H1 (cell line): Measurements from ENCODE around the gene OR11L1. TPM values are rescaled to one million over a fixed set of nuclear protein-coding genes. Genes with fewer than 3 reads are reported as not detected.

Source experiments
- CTCF ChIA-PET: fragments of 300-600 bp; sonication (Branson Sonifier 250); formaldehyde crosslinking; loops from one replicate; lab custom pipeline; 2021; ENCODE audit not compliant: partially characterized antibody; lab: Charles Lee
- POLR2A ChIA-PET: fragments of 300-600 bp; sonication (Branson Sonifier 250); formaldehyde crosslinking; loops from one replicate; lab custom pipeline; 2021; ENCODE audit warnings: inconsistent platforms; ENCODE audit not compliant: partially characterized antibody; lab: Charles Lee
- DNase-seq, 2 experiments: peaks; one replicate each; pipeline versions ENCODE4 v3.0.0 to v3.0.0-alpha.2; 2010 to 2022; ENCODE audit warnings: low spot score in 2 of 2, low read depth in 1 of 2, mixed read lengths in 1 of 2
- FAIRE-seq: peaks from 2 replicates; lab custom pipeline; 2011; peaks lifted over from hg19 to GRCh38; lab: Jason Lieb, UNC
- H2AFZ ChIP-seq: 2 replicates; pipeline ENCODE4 v1.8.1; 2012; ENCODE audit warnings: low read length, inconsistent platforms
- H2AK5ac ChIP-seq: 2 replicates; pipeline ENCODE4 v1.6.1; 2013; ENCODE audit warnings: low read depth, low read length
- H2BK120ac ChIP-seq: replicated peaks from 2 replicates; pipeline ENCODE3; 2013; ENCODE audit warnings: low read depth, low read length, inconsistent platforms
- H2BK12ac ChIP-seq: 2 replicates; pipeline ENCODE4 v1.6.1; 2013; ENCODE audit warnings: low read depth, low read length
- H2BK15ac ChIP-seq: 2 replicates; pipeline ENCODE4 v1.6.1; 2013; ENCODE audit warnings: low read length
- H2BK20ac ChIP-seq: 2 replicates; pipeline ENCODE4 v1.6.1; 2013; ENCODE audit warnings: low read length
- H2BK5ac ChIP-seq: 2 replicates; pipeline ENCODE4 v1.6.1; 2013; ENCODE audit warnings: low read depth, low read length
- H3K14ac ChIP-seq: 2 replicates; pipeline ENCODE4 v1.6.1; 2013; ENCODE audit warnings: inconsistent platforms; ENCODE audit not compliant: insufficient read length
- H3K18ac ChIP-seq: 2 replicates; pipeline ENCODE4 v1.6.1; 2013; ENCODE audit warnings: low read length; ENCODE audit errors: extremely low read depth
- H3K23ac ChIP-seq: 2 replicates; pipeline ENCODE4 v1.6.1; 2013; ENCODE audit warnings: inconsistent platforms; ENCODE audit not compliant: insufficient read length
- H3K23me2 ChIP-seq: 2 replicates; pipeline ENCODE4 v1.6.1; 2013; ENCODE audit warnings: low read depth, low read length
- H3K27ac ChIP-seq: 2 replicates; pipeline ENCODE4 v1.6.1; 2011; ENCODE audit warnings: low read depth, low read length, inconsistent platforms
- H3K27me3 ChIP-seq, 4 experiments: replicated peaks in 1 of 4; 1 replicate in 1 of 4; 2 replicates in 3 of 4; pipeline versions ENCODE4 v1.6.1 to v1.8.1; 2011 to 2013; ENCODE audit warnings: low read length in 3 of 4, mild to moderate bottlenecking in 3 of 4, inconsistent platforms in 2 of 4, mixed read lengths in 2 of 4, moderate library complexity in 1 of 4; ENCODE audit not compliant: control insufficient read depth in 3 of 4, insufficient read depth in 3 of 4; ENCODE audit errors: extremely low read depth in 1 of 4
- H3K36me3 ChIP-seq, 4 experiments: 2 replicates each; pipeline versions ENCODE4 v1.6.1 to v1.8.1; 2011 to 2013; ENCODE audit warnings: mild to moderate bottlenecking in 4 of 4, low read length in 3 of 4, moderate library complexity in 2 of 4, control low read depth in 1 of 4, inconsistent platforms in 1 of 4; ENCODE audit not compliant: insufficient read depth in 4 of 4, control insufficient read depth in 2 of 4
- H3K4ac ChIP-seq: replicated peaks from 2 replicates; pipeline ENCODE3; 2013; ENCODE audit warnings: low read length, low read depth, mixed read lengths, inconsistent platforms; ENCODE audit not compliant: insufficient read length
- H3K4me1 ChIP-seq, 4 experiments: replicated peaks in 1 of 4; 1 replicate in 1 of 4; 2 replicates in 3 of 4; pipeline versions ENCODE4 v1.6.1 to v1.8.1; 2011 to 2013; ENCODE audit warnings: low read length in 3 of 4, inconsistent platforms in 2 of 4, mixed read lengths in 1 of 4; ENCODE audit not compliant: insufficient read depth in 4 of 4, control insufficient read depth in 3 of 4
- H3K4me2 ChIP-seq, 2 experiments: 2 replicates each; pipeline versions ENCODE4 v1.6.1 to v1.8.1; 2011 to 2013; ENCODE audit warnings: low read depth in 2 of 2, low read length in 2 of 2, control low read depth in 1 of 2, inconsistent platforms in 1 of 2, mild to moderate bottlenecking in 1 of 2; ENCODE audit not compliant: insufficient read depth in 1 of 2
- H3K4me3 ChIP-seq, 4 experiments: fragments of 200-600, 300-600 bp in 1 of 4; sonication (generic), shearing (Covaris generic), sonication (Bioruptor Twin) in 1 of 4; 2 replicates each; pipeline versions ENCODE4 v1.5.1 to v1.8.1; 2011 to 2016; ENCODE audit warnings: low read length in 4 of 4, low read depth in 3 of 4, control low read depth in 2 of 4, inconsistent platforms in 2 of 4, mild to moderate bottlenecking in 2 of 4, mixed read lengths in 1 of 4, moderate library complexity in 1 of 4; ENCODE audit not compliant: insufficient read depth in 2 of 4; ENCODE audit errors: extremely low read depth in 1 of 4
- H3K56ac ChIP-seq: replicated peaks from 2 replicates; pipeline ENCODE3; 2013; ENCODE audit warnings: low read depth, mild to moderate bottlenecking, mixed read lengths, low read length, inconsistent platforms; ENCODE audit not compliant: insufficient read length
- H3K79me1 ChIP-seq: 2 replicates; pipeline ENCODE4 v1.6.1; 2013; ENCODE audit warnings: low read depth, low read length, control low read depth
- H3K79me2 ChIP-seq, 2 experiments: 2 replicates each; pipeline versions ENCODE4 v1.6.1 to v1.8.1; 2012 to 2013; ENCODE audit warnings: low read length in 2 of 2, mild to moderate bottlenecking in 2 of 2, inconsistent platforms in 1 of 2; ENCODE audit not compliant: insufficient read depth in 2 of 2, control insufficient read depth in 1 of 2
- H3K9ac ChIP-seq, 4 experiments: replicated peaks in 1 of 4; 1 replicate in 1 of 4; 2 replicates in 3 of 4; pipeline versions ENCODE4 v1.6.1 to v1.8.1; 2011 to 2013; ENCODE audit warnings: low read depth in 3 of 4, low read length in 3 of 4, control low read depth in 2 of 4, mild to moderate bottlenecking in 2 of 4, moderate library complexity in 2 of 4, inconsistent platforms in 1 of 4; ENCODE audit errors: extremely low read depth in 1 of 4
- H3K9me3 ChIP-seq, 2 experiments: 2 replicates each; pipeline versions ENCODE4 v1.6.1 to v1.8.1; 2012 to 2013; ENCODE audit warnings: mild to moderate bottlenecking in 2 of 2, moderate library complexity in 2 of 2, control low read depth in 1 of 2, inconsistent platforms in 1 of 2, low read depth in 1 of 2, low read length in 1 of 2, mixed read lengths in 1 of 2; ENCODE audit not compliant: insufficient read depth in 2 of 2
- H4K20me1 ChIP-seq, 2 experiments: replicated peaks in 1 of 2; 2 replicates each; pipeline versions ENCODE3 to v1.8.1; 2011 to 2013; ENCODE audit warnings: inconsistent platforms in 2 of 2, low read length in 2 of 2, mild to moderate bottlenecking in 1 of 2; ENCODE audit not compliant: insufficient read depth in 2 of 2, control insufficient read depth in 1 of 2
- H4K5ac ChIP-seq: 2 replicates; pipeline ENCODE4 v1.6.1; 2013; ENCODE audit warnings: low read length, low read depth, mixed read lengths, inconsistent platforms; ENCODE audit not compliant: insufficient read length
- H4K8ac ChIP-seq: 2 replicates; pipeline ENCODE4 v1.8.0; 2013; ENCODE audit warnings: mild to moderate bottlenecking, moderate library complexity, low read length, inconsistent platforms; ENCODE audit not compliant: insufficient read depth; ENCODE audit errors: extremely low read depth
- H4K91ac ChIP-seq: replicated peaks from 2 replicates; pipeline ENCODE3; 2013; ENCODE audit warnings: low read length, mixed read lengths, inconsistent platforms; ENCODE audit not compliant: insufficient read length
- ASH2L ChIP-seq: fragments of 200-600, 300-600 bp; sonication (generic); IDR thresholded peaks from one replicate; pipeline ENCODE4 v1.7.1; 2017; ENCODE audit warnings: low read length
- BCL11A ChIP-seq, 2 experiments: IDR thresholded peaks; one replicate each; pipeline ENCODE4 v1.6.1; 2011; ENCODE audit warnings: low read depth in 2 of 2, low read length in 2 of 2, mild to moderate bottlenecking in 2 of 2
- FOSL1 ChIP-seq: IDR thresholded peaks from 2 replicates; pipeline ENCODE4 v1.6.1; 2011; ENCODE audit warnings: mild to moderate bottlenecking, low read depth, low read length, moderate library complexity; ENCODE audit not compliant: insufficient read depth
- HDAC2 ChIP-seq, 2 experiments: fragments of 300-600 bp in 1 of 2; sonication (generic) in 1 of 2; IDR thresholded peaks; 2 replicates each; pipeline ENCODE4 v1.6.1; 2011 to 2012; ENCODE audit warnings: low read depth in 2 of 2, low read length in 2 of 2, mild to moderate bottlenecking in 2 of 2, moderate library complexity in 2 of 2, borderline replicate concordance in 1 of 2, inconsistent platforms in 1 of 2
- KDM4A ChIP-seq: IDR thresholded peaks from one replicate; pipeline ENCODE4 v1.7.1; 2012; ENCODE audit warnings: low read depth, mild to moderate bottlenecking, moderate library complexity, low read length, inconsistent platforms; ENCODE audit not compliant: severe bottlenecking
- NANOG ChIP-seq: IDR thresholded peaks from 2 replicates; pipeline ENCODE4 v1.6.1; 2011; ENCODE audit warnings: low read length, low read depth, mild to moderate bottlenecking, inconsistent platforms; ENCODE audit not compliant: insufficient read depth, poor library complexity, severe bottlenecking
- POLR2A ChIP-seq, 2 experiments: IDR thresholded peaks; 1 replicate in 1 of 2; 2 replicates in 1 of 2; pipeline ENCODE4 v1.6.1; 2011; ENCODE audit warnings: low read depth in 2 of 2, low read length in 2 of 2, mild to moderate bottlenecking in 2 of 2; ENCODE audit errors: control extremely low read depth in 1 of 2
- POLR2AphosphoS5 ChIP-seq: IDR thresholded peaks from 2 replicates; pipeline ENCODE4 v1.6.1; 2011; ENCODE audit warnings: low read depth, low read length
- WGBS, 2 experiments: shearing (Covaris generic) in 1 of 2; methylation state at CpG; one replicate each; pipeline versions ENCODE4 v1.1.6 to v1.1.7; 2013 to 2015; ENCODE audit warnings: low lambda C conversion rate in 2 of 2, mixed read lengths in 2 of 2, inconsistent platforms in 1 of 2, low coverage in 1 of 2, missing lambda C conversion rate in 1 of 2; ENCODE audit not compliant: insufficient replicate concordance in 2 of 2, insufficient coverage in 1 of 2, insufficient read length in 1 of 2; ENCODE audit errors: extremely low coverage in 1 of 2, missing lambda C conversion rate in 1 of 2; 5-methylcytosine and 5-hydroxymethylcytosine counted together
- long read RNA-seq, 2 experiments: library from RNA in 1 of 2; library from capped mRNA in 1 of 2; stranded (forward); transcript quantifications; one replicate each; pipeline ENCODE4 v2.0.0, GENCODE V29; 2021; ENCODE audit warnings: inconsistent platforms in 1 of 2
- polyA minus RNA-seq, 3 experiments: library from RNA; depleted of rRNA, polyadenylated mRNA; stranded (reverse); fragments of >200 nt; gene quantifications; 1 replicate in 2 of 3; 2 replicates in 1 of 3; pipeline ENCODE4 v1.2.3, GENCODE V29; 2011
- polyA plus RNA-seq, 7 experiments: library from polyadenylated mRNA; depleted of rRNA in 3 of 7; stranded (reverse) in 5 of 7; unstranded in 2 of 7; fragments of >200 nt in 5 of 7; fragments of 200-250 nt in 2 of 7; gene quantifications; 1 replicate in 5 of 7; 2 replicates in 1 of 7; 4 replicates in 1 of 7; pipeline versions ENCODE4 v1.2.1 to v1.2.3, GENCODE V29; 2011 to 2013; ENCODE audit warnings: missing spikeins in 2 of 7, mixed read lengths in 2 of 7
- total RNA-seq: library from RNA; stranded (reverse); fragmentation: NEBNext Ultra II Directional; extraction: Animal tissue kit (Norgen Biotek cat#: 25700); gene quantifications from 2 replicates; pipeline ENCODE4 v1.2.1, GENCODE V29; 2021

OR11L1 gene, protein sequence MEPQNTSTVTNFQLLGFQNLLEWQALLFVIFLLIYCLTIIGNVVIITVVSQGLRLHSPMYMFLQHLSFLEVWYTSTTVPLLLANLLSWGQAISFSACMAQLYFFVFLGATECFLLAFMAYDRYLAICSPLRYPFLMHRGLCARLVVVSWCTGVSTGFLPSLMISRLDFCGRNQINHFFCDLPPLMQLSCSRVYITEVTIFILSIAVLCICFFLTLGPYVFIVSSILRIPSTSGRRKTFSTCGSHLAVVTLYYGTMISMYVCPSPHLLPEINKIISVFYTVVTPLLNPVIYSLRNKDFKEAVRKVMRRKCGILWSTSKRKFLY
- total RNA-seq (not detected in 2 replicates), polyA plus RNA-seq (2011; rRNA removed) (not detected in 2 replicates), polyA minus RNA-seq (2011; rRNA and poly(A)+ RNA removed) (not detected in 2 replicates)
- not detected for polyA plus RNA-seq (2011; cell fraction: cytosol; rRNA removed)
- not detected for polyA plus RNA-seq (2011; cell fraction: nucleus; rRNA removed)
- polyA plus RNA-seq (2012, experiment 1 of 2): not detected in 4 replicates
- polyA plus RNA-seq (2012, experiment 2 of 2): not detected
- not detected for polyA plus RNA-seq (2013, experiment 1 of 2)
- not detected for polyA plus RNA-seq (2013, experiment 2 of 2)
- not detected for polyA minus RNA-seq (2011; cell fraction: cytosol; rRNA and poly(A)+ RNA removed)
- polyA minus RNA-seq (2011; cell fraction: nucleus; rRNA and poly(A)+ RNA removed): not detected
- long read RNA-seq, experiment 1: 0 reads
- long read RNA-seq, experiment 2: 0 reads

DNA sequence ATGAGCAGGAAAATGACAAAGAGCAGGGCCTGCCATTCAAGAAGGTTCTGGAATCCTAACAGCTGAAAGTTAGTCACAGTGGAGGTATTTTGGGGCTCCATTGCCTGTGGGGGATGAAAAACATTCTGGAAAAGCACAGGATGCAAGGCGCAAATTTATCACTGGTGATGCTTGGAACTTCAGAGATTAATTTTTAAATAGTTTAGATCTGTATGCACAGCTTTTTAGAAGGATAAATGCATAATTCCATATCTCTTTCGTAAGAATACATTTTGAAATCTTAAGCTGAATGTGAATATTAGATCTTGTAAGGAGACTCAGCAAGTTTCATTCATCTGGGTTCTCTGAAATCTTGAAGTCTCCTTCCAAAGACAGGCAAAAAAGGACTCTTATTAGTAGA, at the start of gene OR11L1:
Gene OR11L1 (minus strand): TSS at position 101 of the 400 bp plus-strand sequence. CDS start 0 bp downstream, at position 101.
- no peak within 1 kb of the TSS for H3K23ac ChIP-seq

More for the DNA sequence above, at the start of gene OR11L1:
- Histone ChIP-seq H3K4me3 (no peak within 1 kb of the TSS), H3K4ac (no peak within 1 kb of the TSS), H3K36me3 (no peaks in the 10 kb centered on the region), H3K18ac (no peak within 1 kb of the TSS), H2BK20ac (no peak within 1 kb of the TSS), H3K4me1 (peaks cover 0 to 5% (median 0%) of the 10 kb centered on the region in 4 experiments; a peak in 1 of 7 replicates), H4K5ac (no peak within 1 kb of the TSS), H3K79me2 (no peaks in the 10 kb centered on the region), H3K23me2 (peaks cover 1% of the 10 kb centered on the region; the same call in 1 of the 2 replicates), H2BK5ac (no peak within 1 kb of the TSS), H3K27ac (no peak within 1 kb of the TSS), H3K14ac (no peak within 1 kb of the TSS), H4K8ac (peak within 1 kb of the TSS; percentile 9; the same call in 1 of the 2 replicates), H3K9me3 (peaks cover 53 to 84% of the 10 kb centered on the region in 2 experiments), H2AK5ac (no peak within 1 kb of the TSS), H3K4me2 (no peak within 1 kb of the TSS), H2BK12ac (no peak within 1 kb of the TSS), H2AFZ (no peak within 1 kb of the TSS), H3K27me3 (no peaks in the 10 kb centered on the region), H2BK120ac (no peak within 1 kb of the TSS), H4K91ac (no peak within 1 kb of the TSS)
- CTCF ChIA-PET: no interaction called here
- 88% methylated on average over 2 of the region's 2 CpGs; no CpG with 5 or more reads in 1 of the 2 experiments for WGBS, 2 experiments
- no peak for DNase-seq
- TF ChIP-seq FOSL1 (no peak), POLR2AphosphoS5 (no peak), KDM4A (no peak), POLR2A (IDR thresholded peaks at IDR 0.05; ENCODE audit: control extremely low read depth in 1 of 2, low read depth in 2 of 2, low read length in 2 of 2) (no peak), ASH2L (no peak), BCL11A (IDR thresholded peaks at IDR 0.05; ENCODE audit: low read depth in 2 of 2, low read length in 2 of 2) (no peak), HDAC2 (IDR thresholded peaks at IDR 0.05; ENCODE audit: borderline replicate concordance in 1 of 2, low read depth in 2 of 2, low read length in 2 of 2) (no peak), NANOG (no peak)
- TF ChIP-seq, all 59 proteins: peak for 0
- POLR2A ChIA-PET: no interaction called here
- FAIRE-seq: no peak
- Histone ChIP-seq H3K56ac (no peak within 1 kb of the TSS), H3K9ac (no peak within 1 kb of the TSS), H4K20me1 (no peaks in the 10 kb centered on the region), H2BK15ac (no peak within 1 kb of the TSS), H3K79me1 (no peaks in the 10 kb centered on the region)
